Caco-2 (cell line): ENCODE measurements around the gene SART3. TPM values are rescaled to one million over a fixed set of nuclear protein-coding genes. Genes with fewer than 3 reads are reported as not detected.

Experiments
- BruUV-seq: library from RNA; stranded (reverse); fragments of 400-500 nt; replicated peaks from 2 replicates; lab custom pipeline; 2021; lab: Mats Ljungman, UMichigan
- CTCF ChIA-PET: fragments of 300-600 bp; sonication (Branson Sonifier 250); formaldehyde crosslinking; loops from one replicate; lab custom pipeline; 2022; ENCODE audit warnings: antibody characterized with exemption; lab: Charles Lee
- POLR2A ChIA-PET: fragments of 300-600 bp; sonication (Branson Sonifier 250); formaldehyde crosslinking; loops from one replicate; lab custom pipeline; 2022; ENCODE audit warnings: antibody characterized with exemption; lab: Charles Lee
- DNase-seq, 2 experiments: peaks; one replicate each; pipeline versions ENCODE4 v3.0.0 to v3.0.0-alpha.2; 2020 to 2022
- H3K27me3 ChIP-seq: replicated peaks from 2 replicates; pipeline ENCODE4 v1.6.0; 2011; ENCODE audit warnings: low read length; ENCODE audit not compliant: control insufficient read depth, insufficient read depth
- H3K36me3 ChIP-seq: 2 replicates; pipeline ENCODE4 v1.5.1; 2011; ENCODE audit warnings: low read length; ENCODE audit not compliant: control insufficient read depth, insufficient read depth
- H3K4me1 ChIP-seq: fragments of 250-450 bp; sonication (Bioruptor Pico); 2 replicates; pipeline ENCODE4 v1.5.1; 2020; ENCODE audit warnings: mild to moderate bottlenecking
- H3K4me3 ChIP-seq: 2 replicates; pipeline ENCODE4 v1.5.1; 2011; ENCODE audit warnings: low read depth, mild to moderate bottlenecking, control low read depth, low read length
- H3K9me3 ChIP-seq: fragments of 250-450 bp; sonication (Bioruptor Pico); 2 replicates; pipeline ENCODE4 v1.5.1; 2020; ENCODE audit warnings: mild to moderate bottlenecking, moderate library complexity
- H3K27ac Mint-ChIP-seq: one replicate; pipeline ENCODE4 v1.8.0; 2022; ENCODE audit warnings: mixed read lengths; ENCODE audit not compliant: unreplicated experiment
- H3K27me3 Mint-ChIP-seq: one replicate; pipeline ENCODE4 v1.8.0; 2022; ENCODE audit warnings: mixed read lengths; ENCODE audit not compliant: insufficient read depth, unreplicated experiment
- H3K36me3 Mint-ChIP-seq: one replicate; pipeline ENCODE4 v1.8.0; 2022; ENCODE audit warnings: mild to moderate bottlenecking, mixed read lengths; ENCODE audit not compliant: insufficient read depth, unreplicated experiment
- H3K4me1 Mint-ChIP-seq: one replicate; pipeline ENCODE4 v1.8.0; 2022; ENCODE audit warnings: low read depth, mixed read lengths; ENCODE audit not compliant: unreplicated experiment
- H3K4me3 Mint-ChIP-seq: one replicate; pipeline ENCODE4 v1.8.0; 2022; ENCODE audit warnings: mild to moderate bottlenecking, moderate library complexity, mixed read lengths; ENCODE audit not compliant: unreplicated experiment
- H3K9me3 Mint-ChIP-seq: one replicate; pipeline ENCODE4 v1.8.0; 2022; ENCODE audit warnings: mixed read lengths; ENCODE audit not compliant: unreplicated experiment
- CTCF ChIP-seq, 2 experiments: fragments of 200-600 bp in 1 of 2; IDR thresholded peaks; 1 replicate in 1 of 2; 2 replicates in 1 of 2; pipeline versions ENCODE4 v1.5.1 to v1.8.0; 2011 to 2022; ENCODE audit warnings: antibody characterized with exemption in 1 of 2, control low read depth in 1 of 2, inconsistent platforms in 1 of 2, low read depth in 1 of 2, low read length in 1 of 2, mild to moderate bottlenecking in 1 of 2, moderate library complexity in 1 of 2; ENCODE audit not compliant: insufficient read depth in 1 of 2, severe bottlenecking in 1 of 2, unreplicated experiment in 1 of 2
- intact Hi-C: fragments of 100-400 bp; cut with micrococcal nuclease; formaldehyde crosslinking; loops from one replicate; pipeline ENCODE4 v1.10.0; 2022; ENCODE audit not compliant: unreplicated experiment
- total RNA-seq: library from RNA; stranded (reverse); gene quantifications from 2 replicates; pipeline ENCODE4 v1.2.3, GENCODE V29; 2022

SART3 gene
- total RNA-seq, 1 experiment from 2014 or later: 77.3 TPM

DNA sequence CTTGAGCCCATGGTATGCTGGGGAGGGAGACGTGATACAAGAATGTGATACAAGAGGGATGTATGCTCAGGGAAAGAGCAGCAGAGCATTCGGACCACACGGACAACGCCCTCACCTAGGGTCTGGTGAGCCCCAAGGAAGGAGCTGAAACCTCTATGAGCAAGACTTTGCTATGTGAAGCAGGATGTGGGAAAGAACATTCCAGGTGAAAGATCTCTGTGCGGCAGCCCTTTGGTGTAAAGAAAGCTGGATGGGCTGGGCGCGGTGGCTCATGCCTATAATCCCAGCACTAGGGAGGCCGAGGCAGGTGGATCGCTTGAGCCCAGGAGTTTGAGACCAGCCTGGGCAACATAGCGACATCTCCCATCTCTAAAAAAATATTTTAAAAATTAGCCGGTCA, 62.8 kb downstream of the SART3 start:
- H3K9me3 ChIP-seq: no peaks in the 10 kb centered on the region; the same call in 1 of the 2 replicates
- ChIA-PET POLR2A (no interaction called here), CTCF (no interaction called here)
- peaks cover 16% of the 10 kb centered on the region for H3K27me3 Mint-ChIP-seq
- peaks cover 16% of the 10 kb centered on the region for H3K9me3 Mint-ChIP-seq
- TF ChIP-seq CTCF (IDR thresholded peaks at IDR 0.05; ENCODE audit: insufficient read depth in 1 of 2, low read depth in 1 of 2, low read length in 1 of 2, severe bottlenecking in 1 of 2, unreplicated experiment in 1 of 2): no peak
- intact Hi-C loops: no loop called here
- H3K27ac Mint-ChIP-seq: no peak overlapping the region
- no peak overlapping the region for H3K4me3 ChIP-seq
- H3K27me3 ChIP-seq: no peaks in the 10 kb centered on the region
- no peaks in the 10 kb centered on the region for H3K36me3 ChIP-seq
- H3K4me3 Mint-ChIP-seq: no peak overlapping the region
- BruUV-seq: no TSS peak
- no peak for DNase-seq
- no peaks in the 10 kb centered on the region for H3K4me1 ChIP-seq
- H3K4me1 Mint-ChIP-seq: no peaks in the 10 kb centered on the region
- H3K36me3 Mint-ChIP-seq: no peaks in the 10 kb centered on the region

- peaks cover 19% of the 10 kb centered on the region for H3K27me3 Mint-ChIP-seq
- no peak for TF ChIP-seq CTCF (IDR thresholded peaks at IDR 0.05; ENCODE audit: insufficient read depth in 1 of 2, low read depth in 1 of 2, low read length in 1 of 2, severe bottlenecking in 1 of 2, unreplicated experiment in 1 of 2)
- no peaks in the 10 kb centered on the region for H3K36me3 ChIP-seq
- BruUV-seq: no TSS peak
- no peak overlapping the region for H3K4me3 Mint-ChIP-seq
- POLR2A ChIA-PET: interaction anchor here (0.6 kb wide), 1 partner anchor 322 kb away, joined by 3 read pairs; no protein-coding TSS in a partner anchor
- no peak overlapping the region for H3K27ac Mint-ChIP-seq
- no peaks in the 10 kb centered on the region for H3K27me3 ChIP-seq
- CTCF ChIA-PET: interaction anchor here (0.7 kb wide), 1 partner anchor 183 kb away, joined by 4 read pairs; no protein-coding TSS in a partner anchor
- no peaks in the 10 kb centered on the region for H3K4me1 Mint-ChIP-seq
- H3K36me3 Mint-ChIP-seq: no peaks in the 10 kb centered on the region
- intact Hi-C loops: no loop called here
- H3K4me3 ChIP-seq: no peak overlapping the region
- no peaks in the 10 kb centered on the region for H3K9me3 Mint-ChIP-seq
- DNase-seq: no peak
- no peaks in the 10 kb centered on the region for H3K4me1 ChIP-seq
- H3K9me3 ChIP-seq: no peaks in the 10 kb centered on the region
Observed at GRCh38 chr12:108495823-108496579, 65.0 kb downstream of the SART3 start.

DNA sequence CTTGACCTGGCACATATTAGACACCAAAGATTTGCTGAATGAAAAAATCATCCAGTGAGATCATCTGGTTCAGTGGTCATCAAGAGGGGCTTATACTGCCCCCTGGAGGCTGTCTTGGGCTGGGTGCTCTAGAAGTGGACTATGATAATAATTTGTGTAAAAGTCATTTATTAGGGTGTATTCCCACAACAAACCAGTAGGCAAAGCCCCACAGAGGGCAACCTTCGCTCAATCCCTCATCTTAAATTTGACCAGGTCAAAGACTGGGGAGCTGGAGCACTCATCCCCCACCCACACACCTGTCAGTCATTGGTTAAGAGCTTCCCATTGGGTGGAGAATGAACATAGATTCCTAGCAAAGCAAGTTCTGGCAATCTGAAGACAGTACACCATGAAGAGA, 65.9 kb downstream of the SART3 start:
- no TSS peak for BruUV-seq
- Mint-ChIP-seq H3K4me3 (no peak overlapping the region), H3K27me3 (peaks cover 20% of the 10 kb centered on the region), H3K36me3 (no peaks in the 10 kb centered on the region), H3K9me3 (no peaks in the 10 kb centered on the region), H3K27ac (no peak overlapping the region), H3K4me1 (no peaks in the 10 kb centered on the region)
- Histone ChIP-seq H3K4me3 (no peak overlapping the region), H3K4me1 (no peaks in the 10 kb centered on the region), H3K9me3 (no peaks in the 10 kb centered on the region), H3K27me3 (no peaks in the 10 kb centered on the region), H3K36me3 (no peaks in the 10 kb centered on the region)
- ChIA-PET CTCF (interaction anchor here (0.7 kb wide), 1 partner anchor 182 kb away, joined by 4 read pairs; no protein-coding TSS in a partner anchor), POLR2A (no interaction called here)
- DNase-seq: no peak
- TF ChIP-seq CTCF (IDR thresholded peaks at IDR 0.05; ENCODE audit: insufficient read depth in 1 of 2, low read depth in 1 of 2, low read length in 1 of 2, severe bottlenecking in 1 of 2, unreplicated experiment in 1 of 2): peak; percentile 20 to 51
- intact Hi-C loops: no loop called here
